SK-N-SH (cell line): ENCODE results near the gene SHTN1. TPM values are rescaled to one million over a fixed set of nuclear protein-coding genes. Genes with fewer than 3 reads are reported as not detected.

Experiments
- CTCF ChIA-PET: fragments of 300-600, 350-600 bp; formaldehyde crosslinking; extraction: SDS; loops from one replicate; lab custom pipeline; 2021; lab: Yijun Ruan, JAX
- POLR2A ChIA-PET: fragments of 350-600 bp; sonication (Branson Sonifier 250); formaldehyde crosslinking; extraction: SDS; loops from one replicate; lab custom pipeline; 2020; ENCODE audit warnings: antibody characterized with exemption, inconsistent platforms; lab: Yijun Ruan, JAX
- DNase-seq: peaks from one replicate; pipeline ENCODE4 v3.0.0; 2012
- H2AFZ ChIP-seq: fragments of 200-600 bp; sonication (generic); 2 replicates; pipeline ENCODE4 v1.8.1; 2016; ENCODE audit warnings: antibody characterized with exemption, mild to moderate bottlenecking, low read depth
- H3F3A ChIP-seq: fragments of 200-600 bp; sonication (generic); replicated peaks from 2 replicates; pipeline ENCODE3; 2016; ENCODE audit warnings: antibody characterized with exemption, mild to moderate bottlenecking; ENCODE audit not compliant: insufficient read depth
- H3K27ac ChIP-seq, 2 experiments: fragments of 200-500 bp in 1 of 2; fragments of 200-600 bp in 1 of 2; sonication (Bioruptor generic) in 1 of 2; sonication (generic), shearing (Covaris generic) in 1 of 2; 2 replicates each; pipeline versions ENCODE4 v1.5.1 to v1.6.1; 2014 to 2016; ENCODE audit warnings: low read depth in 2 of 2, inconsistent platforms in 1 of 2, low read length in 1 of 2, mild to moderate bottlenecking in 1 of 2, mixed read lengths in 1 of 2
- H3K27me3 ChIP-seq: fragments of 200-600 bp; sonication (generic), shearing (Covaris generic); 2 replicates; pipeline ENCODE4 v1.6.1; 2016; ENCODE audit warnings: mixed run types; ENCODE audit not compliant: insufficient read depth
- H3K36me3 ChIP-seq, 2 experiments: fragments of 200-500 bp in 1 of 2; fragments of 200-600 bp in 1 of 2; sonication (Bioruptor generic) in 1 of 2; sonication (generic) in 1 of 2; replicated peaks in 1 of 2; 2 replicates each; pipeline versions ENCODE3 to v1.5.1; 2014 to 2016; ENCODE audit warnings: low read length in 1 of 2, mild to moderate bottlenecking in 1 of 2; ENCODE audit not compliant: insufficient read depth in 2 of 2, control insufficient read depth in 1 of 2
- H3K4me1 ChIP-seq, 2 experiments: fragments of 200-500 bp in 1 of 2; fragments of 200-600 bp in 1 of 2; sonication (Bioruptor generic) in 1 of 2; sonication (generic), shearing (Covaris generic) in 1 of 2; 2 replicates each; pipeline versions ENCODE4 v1.5.1 to v1.6.1; 2014 to 2016; ENCODE audit warnings: low read depth in 1 of 2, low read length in 1 of 2, mixed run types in 1 of 2; ENCODE audit not compliant: insufficient read depth in 2 of 2, control insufficient read depth in 1 of 2
- H3K4me2 ChIP-seq: fragments of 200-600 bp; sonication (generic), shearing (Covaris generic); 2 replicates; pipeline ENCODE4 v1.6.1; 2017; ENCODE audit warnings: mixed run types
- H3K4me3 ChIP-seq, 2 experiments: fragments of 200-500 bp in 1 of 2; fragments of 200-600 bp in 1 of 2; sonication (Bioruptor generic) in 1 of 2; sonication (generic), shearing (Covaris generic) in 1 of 2; 2 replicates each; pipeline versions ENCODE4 v1.5.1 to v1.8.1; 2014 to 2016; ENCODE audit warnings: low read depth in 2 of 2, inconsistent platforms in 1 of 2, low read length in 1 of 2, mild to moderate bottlenecking in 1 of 2, mixed read lengths in 1 of 2, moderate library complexity in 1 of 2
- H3K79me2 ChIP-seq: fragments of 200-600 bp; sonication (generic); 2 replicates; pipeline ENCODE4 v1.8.1; 2017; ENCODE audit warnings: mild to moderate bottlenecking; ENCODE audit not compliant: insufficient read depth
- H3K9ac ChIP-seq: fragments of 200-600 bp; sonication (generic); 2 replicates; pipeline ENCODE4 v1.6.1; 2017; ENCODE audit warnings: mixed run types
- H3K9me2 ChIP-seq: fragments of 200-600 bp; sonication (generic); 2 replicates; pipeline ENCODE4 v1.6.1; 2017; ENCODE audit warnings: mixed run types
- H3K9me3 ChIP-seq: fragments of 200-600 bp; sonication (generic); 2 replicates; pipeline ENCODE4 v1.6.1; 2017; ENCODE audit warnings: mixed run types, mild to moderate bottlenecking, moderate library complexity
- H4K20me1 ChIP-seq: fragments of 200-600 bp; sonication (generic); 2 replicates; pipeline ENCODE4 v1.6.1; 2017; ENCODE audit warnings: mild to moderate bottlenecking, mixed run types; ENCODE audit not compliant: insufficient read depth
- ELF1 ChIP-seq: IDR thresholded peaks from 2 replicates; pipeline ENCODE4 v1.4.0; 2012
- EZH2phosphoT487 ChIP-seq: fragments of 200-600 bp; sonication (generic); IDR thresholded peaks from 2 replicates; pipeline ENCODE4 v1.6.1; 2017; ENCODE audit warnings: low read depth, mixed run types, mild to moderate bottlenecking, antibody characterized with exemption, moderate library complexity, borderline replicate concordance
- FOXJ3 ChIP-seq: sonication (generic); formaldehyde crosslinking; IDR thresholded peaks from 2 replicates; pipeline ENCODE4 v1.5.1; 2020; ENCODE audit warnings: mild to moderate bottlenecking, missing genetic modification reagents
- GABPA ChIP-seq: IDR thresholded peaks from 2 replicates; pipeline ENCODE4 v1.4.0; 2012; ENCODE audit warnings: low read depth, mild to moderate bottlenecking
- JUND ChIP-seq: IDR thresholded peaks from 2 replicates; pipeline ENCODE4 v1.4.0; 2012
- NFIC ChIP-seq: IDR thresholded peaks from 2 replicates; pipeline ENCODE4 v1.4.0; 2012; ENCODE audit warnings: borderline replicate concordance
- POLR2AphosphoS5 ChIP-seq: IDR thresholded peaks from 2 replicates; pipeline ENCODE4 v1.6.1; 2012; ENCODE audit warnings: low read depth, low read length
- RCOR1 ChIP-seq: fragments of 150-350 bp; IDR thresholded peaks from 2 replicates; pipeline ENCODE4 v1.6.1; 2017; ENCODE audit warnings: antibody characterized with exemption, low read length
- RFX5 ChIP-seq: IDR thresholded peaks from 2 replicates; pipeline ENCODE4 v1.6.1; 2012; ENCODE audit warnings: mild to moderate bottlenecking, improper control_type of control experiment, low read length
- RXRA ChIP-seq: IDR thresholded peaks from 2 replicates; pipeline ENCODE4 v1.4.0; 2012; ENCODE audit warnings: low read depth, mild to moderate bottlenecking, borderline replicate concordance
- YY1 ChIP-seq: IDR thresholded peaks from 2 replicates; pipeline ENCODE4 v1.4.0; 2012; ENCODE audit warnings: low read depth, mild to moderate bottlenecking
- WGBS: methylation state at CpG from one replicate; pipeline ENCODE4 v1.1.6; 2017; ENCODE audit warnings: low lambda C conversion rate; 5-methylcytosine and 5-hydroxymethylcytosine counted together
- polyA plus RNA-seq, 3 experiments: library from polyadenylated mRNA; depleted of rRNA; stranded (reverse); fragments of >200 nt; gene quantifications; 2 replicates each; pipeline ENCODE4 v1.2.3, GENCODE V29; 2012
- TF ChIP-seq, protein P1 (sequence below): IDR thresholded peaks from 2 replicates; pipeline ENCODE4; 2012
- TF ChIP-seq, protein P2 (sequence below): fragments of 200-600 bp; sonication (generic); IDR thresholded peaks from 2 replicates; pipeline ENCODE4 v1.6.1; 2017; ENCODE audit warnings: antibody characterized with exemption, mild to moderate bottlenecking, moderate library complexity
- TF ChIP-seq, protein P3 (sequence below): fragments of 150-350 bp; IDR thresholded peaks from 2 replicates; pipeline ENCODE4 v1.6.1; 2016; ENCODE audit warnings: mild to moderate bottlenecking, low read depth, low read length
- TF ChIP-seq, protein P4 (sequence below): fragments of 150-350 bp; IDR thresholded peaks from 2 replicates; pipeline ENCODE4 v1.6.1; 2017; ENCODE audit warnings: antibody characterized with exemption, low read length, low read depth, borderline replicate concordance
- TF ChIP-seq, protein P5 (sequence below): IDR thresholded peaks from 2 replicates; pipeline ENCODE4 v1.4.0; 2012; ENCODE audit warnings: low read depth, borderline replicate concordance
- TF ChIP-seq, protein P6 (sequence below): IDR thresholded peaks from 2 replicates; pipeline ENCODE4 v1.6.1; 2012; ENCODE audit warnings: mild to moderate bottlenecking, low read depth, low read length, moderate library complexity

The SHTN1 gene
- polyA plus RNA-seq, 1 of the 3 experiments (the other 2 are of a cell fraction) = 5.2 TPM

DNA sequence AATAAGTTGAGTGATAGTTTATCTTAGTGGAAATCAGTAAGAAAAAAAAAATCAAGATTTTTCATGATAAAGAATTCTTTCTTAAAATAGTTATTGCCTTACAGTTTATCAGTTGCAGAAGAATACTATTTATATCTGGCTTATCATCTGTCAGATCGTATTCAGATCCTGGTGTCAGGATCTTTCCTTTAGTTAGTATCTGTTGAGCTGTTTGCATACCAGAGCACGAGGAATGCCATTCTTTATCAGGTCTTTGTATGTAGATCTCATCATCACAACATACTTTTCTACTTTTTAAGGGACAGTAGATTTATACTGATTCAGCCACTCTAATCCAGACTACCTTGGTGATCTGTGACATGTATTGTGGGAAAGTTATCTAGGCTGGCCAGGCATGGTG, 143.2 kb downstream of the SHTN1 start:
- Histone ChIP-seq H3K4me2 (no peak overlapping the region), H2AFZ (no peak overlapping the region), H3K27me3 (no peaks in the 10 kb centered on the region), H3F3A (no peaks in the 10 kb centered on the region), H3K4me3 (no peak overlapping the region), H3K4me1 (no peaks in the 10 kb centered on the region), H3K9me3 (no peaks in the 10 kb centered on the region), H4K20me1 (no peaks in the 10 kb centered on the region), H3K9me2 (no peaks in the 10 kb centered on the region), H3K9ac (no peak overlapping the region), H3K36me3 (no peaks in the 10 kb centered on the region), H3K27ac (no peak overlapping the region), H3K79me2 (no peaks in the 10 kb centered on the region)
- 45% methylated on average over 2 of the region's 2 CpGs for WGBS
- ChIA-PET CTCF (no interaction called here), POLR2A (no interaction called here)
- no peak for TF ChIP-seq GABPA
- TF ChIP-seq, protein P1, sequence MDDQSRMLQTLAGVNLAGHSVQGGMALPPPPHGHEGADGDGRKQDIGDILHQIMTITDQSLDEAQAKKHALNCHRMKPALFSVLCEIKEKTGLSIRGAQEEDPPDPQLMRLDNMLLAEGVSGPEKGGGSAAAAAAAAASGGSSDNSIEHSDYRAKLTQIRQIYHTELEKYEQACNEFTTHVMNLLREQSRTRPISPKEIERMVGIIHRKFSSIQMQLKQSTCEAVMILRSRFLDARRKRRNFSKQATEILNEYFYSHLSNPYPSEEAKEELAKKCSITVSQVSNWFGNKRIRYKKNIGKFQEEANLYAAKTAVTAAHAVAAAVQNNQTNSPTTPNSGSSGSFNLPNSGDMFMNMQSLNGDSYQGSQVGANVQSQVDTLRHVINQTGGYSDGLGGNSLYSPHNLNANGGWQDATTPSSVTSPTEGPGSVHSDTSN = peak; percentile 22; the same call in 1 of the 2 replicates
- DNase-seq = no peak

DNA sequence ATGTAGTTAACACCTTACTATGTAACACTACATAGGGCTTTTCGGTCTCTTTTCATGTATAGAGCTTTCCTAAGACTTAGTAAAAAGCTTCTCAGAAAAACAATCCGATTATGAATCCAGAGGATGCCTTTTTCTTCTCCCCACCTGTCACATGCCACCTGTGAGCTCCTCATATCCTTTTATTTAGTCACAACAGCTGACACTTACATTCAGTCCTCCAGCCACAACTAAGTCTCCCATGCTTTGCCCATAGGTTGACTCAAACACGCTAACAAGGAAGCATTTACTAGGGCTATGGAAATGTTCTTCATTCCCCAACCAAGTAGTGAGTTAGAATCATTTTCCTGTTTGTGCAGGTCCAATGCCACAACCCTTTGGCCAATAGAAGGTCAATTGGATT, 147.8 kb downstream of the SHTN1 start:
- POLR2A ChIA-PET = interaction anchor here (0.7 kb wide), 1 partner anchor 66 kb away, joined by 6 read pairs; no protein-coding TSS in a partner anchor
- no peaks in the 10 kb centered on the region for H3K36me3 ChIP-seq
- CTCF ChIA-PET = interaction anchor here (0.7 to 1.1 kb wide), 3 partner anchors 13 to 360 kb away, joined by 3 read pairs; no protein-coding TSS in a partner anchor

More for the DNA sequence above, 147.8 kb downstream of the SHTN1 start:
- no peak for DNase-seq
- Histone ChIP-seq H3F3A (no peaks in the 10 kb centered on the region), H3K27ac (no peak overlapping the region), H3K4me3 (no peak overlapping the region), H3K9ac (no peak overlapping the region), H3K27me3 (no peaks in the 10 kb centered on the region), H4K20me1 (no peaks in the 10 kb centered on the region), H2AFZ (no peak overlapping the region), H3K79me2 (no peaks in the 10 kb centered on the region), H3K9me3 (no peaks in the 10 kb centered on the region), H3K4me2 (no peak overlapping the region), H3K4me1 (no peaks in the 10 kb centered on the region), H3K9me2 (no peaks in the 10 kb centered on the region)
- TF ChIP-seq NFIC (no peak), RXRA (no peak), JUND (no peak), YY1 (no peak), RFX5 (no peak), EZH2phosphoT487 (no peak), ELF1 (no peak), FOXJ3 (no peak), RCOR1 (no peak), POLR2AphosphoS5 (no peak)
- TF ChIP-seq, protein P2, sequence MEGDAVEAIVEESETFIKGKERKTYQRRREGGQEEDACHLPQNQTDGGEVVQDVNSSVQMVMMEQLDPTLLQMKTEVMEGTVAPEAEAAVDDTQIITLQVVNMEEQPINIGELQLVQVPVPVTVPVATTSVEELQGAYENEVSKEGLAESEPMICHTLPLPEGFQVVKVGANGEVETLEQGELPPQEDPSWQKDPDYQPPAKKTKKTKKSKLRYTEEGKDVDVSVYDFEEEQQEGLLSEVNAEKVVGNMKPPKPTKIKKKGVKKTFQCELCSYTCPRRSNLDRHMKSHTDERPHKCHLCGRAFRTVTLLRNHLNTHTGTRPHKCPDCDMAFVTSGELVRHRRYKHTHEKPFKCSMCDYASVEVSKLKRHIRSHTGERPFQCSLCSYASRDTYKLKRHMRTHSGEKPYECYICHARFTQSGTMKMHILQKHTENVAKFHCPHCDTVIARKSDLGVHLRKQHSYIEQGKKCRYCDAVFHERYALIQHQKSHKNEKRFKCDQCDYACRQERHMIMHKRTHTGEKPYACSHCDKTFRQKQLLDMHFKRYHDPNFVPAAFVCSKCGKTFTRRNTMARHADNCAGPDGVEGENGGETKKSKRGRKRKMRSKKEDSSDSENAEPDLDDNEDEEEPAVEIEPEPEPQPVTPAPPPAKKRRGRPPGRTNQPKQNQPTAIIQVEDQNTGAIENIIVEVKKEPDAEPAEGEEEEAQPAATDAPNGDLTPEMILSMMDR = no peak
- TF ChIP-seq, protein P3, sequence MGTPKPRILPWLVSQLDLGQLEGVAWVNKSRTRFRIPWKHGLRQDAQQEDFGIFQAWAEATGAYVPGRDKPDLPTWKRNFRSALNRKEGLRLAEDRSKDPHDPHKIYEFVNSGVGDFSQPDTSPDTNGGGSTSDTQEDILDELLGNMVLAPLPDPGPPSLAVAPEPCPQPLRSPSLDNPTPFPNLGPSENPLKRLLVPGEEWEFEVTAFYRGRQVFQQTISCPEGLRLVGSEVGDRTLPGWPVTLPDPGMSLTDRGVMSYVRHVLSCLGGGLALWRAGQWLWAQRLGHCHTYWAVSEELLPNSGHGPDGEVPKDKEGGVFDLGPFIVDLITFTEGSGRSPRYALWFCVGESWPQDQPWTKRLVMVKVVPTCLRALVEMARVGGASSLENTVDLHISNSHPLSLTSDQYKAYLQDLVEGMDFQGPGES = no peak
- TF ChIP-seq, protein P4, sequence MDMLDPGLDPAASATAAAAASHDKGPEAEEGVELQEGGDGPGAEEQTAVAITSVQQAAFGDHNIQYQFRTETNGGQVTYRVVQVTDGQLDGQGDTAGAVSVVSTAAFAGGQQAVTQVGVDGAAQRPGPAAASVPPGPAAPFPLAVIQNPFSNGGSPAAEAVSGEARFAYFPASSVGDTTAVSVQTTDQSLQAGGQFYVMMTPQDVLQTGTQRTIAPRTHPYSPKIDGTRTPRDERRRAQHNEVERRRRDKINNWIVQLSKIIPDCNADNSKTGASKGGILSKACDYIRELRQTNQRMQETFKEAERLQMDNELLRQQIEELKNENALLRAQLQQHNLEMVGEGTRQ = no peak
- TF ChIP-seq, protein P5, sequence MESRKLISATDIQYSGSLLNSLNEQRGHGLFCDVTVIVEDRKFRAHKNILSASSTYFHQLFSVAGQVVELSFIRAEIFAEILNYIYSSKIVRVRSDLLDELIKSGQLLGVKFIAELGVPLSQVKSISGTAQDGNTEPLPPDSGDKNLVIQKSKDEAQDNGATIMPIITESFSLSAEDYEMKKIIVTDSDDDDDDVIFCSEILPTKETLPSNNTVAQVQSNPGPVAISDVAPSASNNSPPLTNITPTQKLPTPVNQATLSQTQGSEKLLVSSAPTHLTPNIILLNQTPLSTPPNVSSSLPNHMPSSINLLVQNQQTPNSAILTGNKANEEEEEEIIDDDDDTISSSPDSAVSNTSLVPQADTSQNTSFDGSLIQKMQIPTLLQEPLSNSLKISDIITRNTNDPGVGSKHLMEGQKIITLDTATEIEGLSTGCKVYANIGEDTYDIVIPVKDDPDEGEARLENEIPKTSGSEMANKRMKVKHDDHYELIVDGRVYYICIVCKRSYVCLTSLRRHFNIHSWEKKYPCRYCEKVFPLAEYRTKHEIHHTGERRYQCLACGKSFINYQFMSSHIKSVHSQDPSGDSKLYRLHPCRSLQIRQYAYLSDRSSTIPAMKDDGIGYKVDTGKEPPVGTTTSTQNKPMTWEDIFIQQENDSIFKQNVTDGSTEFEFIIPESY = no peak
- TF ChIP-seq, protein P6, sequence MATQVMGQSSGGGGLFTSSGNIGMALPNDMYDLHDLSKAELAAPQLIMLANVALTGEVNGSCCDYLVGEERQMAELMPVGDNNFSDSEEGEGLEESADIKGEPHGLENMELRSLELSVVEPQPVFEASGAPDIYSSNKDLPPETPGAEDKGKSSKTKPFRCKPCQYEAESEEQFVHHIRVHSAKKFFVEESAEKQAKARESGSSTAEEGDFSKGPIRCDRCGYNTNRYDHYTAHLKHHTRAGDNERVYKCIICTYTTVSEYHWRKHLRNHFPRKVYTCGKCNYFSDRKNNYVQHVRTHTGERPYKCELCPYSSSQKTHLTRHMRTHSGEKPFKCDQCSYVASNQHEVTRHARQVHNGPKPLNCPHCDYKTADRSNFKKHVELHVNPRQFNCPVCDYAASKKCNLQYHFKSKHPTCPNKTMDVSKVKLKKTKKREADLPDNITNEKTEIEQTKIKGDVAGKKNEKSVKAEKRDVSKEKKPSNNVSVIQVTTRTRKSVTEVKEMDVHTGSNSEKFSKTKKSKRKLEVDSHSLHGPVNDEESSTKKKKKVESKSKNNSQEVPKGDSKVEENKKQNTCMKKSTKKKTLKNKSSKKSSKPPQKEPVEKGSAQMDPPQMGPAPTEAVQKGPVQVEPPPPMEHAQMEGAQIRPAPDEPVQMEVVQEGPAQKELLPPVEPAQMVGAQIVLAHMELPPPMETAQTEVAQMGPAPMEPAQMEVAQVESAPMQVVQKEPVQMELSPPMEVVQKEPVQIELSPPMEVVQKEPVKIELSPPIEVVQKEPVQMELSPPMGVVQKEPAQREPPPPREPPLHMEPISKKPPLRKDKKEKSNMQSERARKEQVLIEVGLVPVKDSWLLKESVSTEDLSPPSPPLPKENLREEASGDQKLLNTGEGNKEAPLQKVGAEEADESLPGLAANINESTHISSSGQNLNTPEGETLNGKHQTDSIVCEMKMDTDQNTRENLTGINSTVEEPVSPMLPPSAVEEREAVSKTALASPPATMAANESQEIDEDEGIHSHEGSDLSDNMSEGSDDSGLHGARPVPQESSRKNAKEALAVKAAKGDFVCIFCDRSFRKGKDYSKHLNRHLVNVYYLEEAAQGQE = no peak
- 68% methylated on average over 3 of the region's 3 CpGs for WGBS
